Keratinocyte (primary cell): ENCODE results near the gene HPN. TPM values are rescaled to one million over a fixed set of nuclear protein-coding genes. Genes with fewer than 3 reads are reported as not detected.
"Not testable (repeated sequence)": the region's sequence is repeated elsewhere in the genome, so short reads cannot be mapped to it uniquely, and the experiment has no call there.

Experiments
- DNase-seq: peaks from one replicate; pipeline ENCODE4 v3.0.0-alpha.2; 2011; ENCODE audit warnings: low read depth, missing footprints, low spot score
- FAIRE-seq: peaks from 2 replicates; lab custom pipeline; 2011; peaks lifted over from hg19 to GRCh38; lab: Jason Lieb, UNC
- H2AFZ ChIP-seq: 2 replicates; pipeline ENCODE4 v1.6.0; 2012; ENCODE audit warnings: low read length, control low read depth, inconsistent platforms; ENCODE audit not compliant: control insufficient read depth
- H3K27ac ChIP-seq: 2 replicates; pipeline ENCODE4 v1.5.1; 2011; ENCODE audit warnings: low read length; ENCODE audit not compliant: control insufficient read depth, insufficient read depth
- H3K27me3 ChIP-seq: 3 replicates; pipeline ENCODE4 v1.6.0; 2011; ENCODE audit warnings: low read length; ENCODE audit not compliant: control insufficient read depth, insufficient read depth; ENCODE audit errors: extremely low read depth
- H3K36me3 ChIP-seq, 2 experiments: 2 replicates in 1 of 2; 3 replicates in 1 of 2; pipeline ENCODE4 v1.5.1; 2011; ENCODE audit warnings: low read length in 2 of 2, mild to moderate bottlenecking in 1 of 2; ENCODE audit not compliant: control insufficient read depth in 2 of 2, insufficient read depth in 2 of 2; ENCODE audit errors: extremely low read depth in 1 of 2
- H3K4me1 ChIP-seq: 3 replicates; pipeline ENCODE4 v1.5.1; 2011; ENCODE audit warnings: low read length; ENCODE audit not compliant: control insufficient read depth, insufficient read depth; ENCODE audit errors: extremely low read depth
- H3K4me2 ChIP-seq: 3 replicates; pipeline ENCODE4 v1.6.0; 2011; ENCODE audit warnings: low read depth, low read length; ENCODE audit not compliant: control insufficient read depth, insufficient read depth; ENCODE audit errors: extremely low read depth
- H3K4me3 ChIP-seq, 3 experiments: fragments of 200-600 bp in 1 of 3; sonication (generic) in 1 of 3; 2 replicates in 2 of 3; 3 replicates in 1 of 3; pipeline ENCODE4 v1.5.1; 2011 to 2016; ENCODE audit warnings: low read length in 3 of 3, mild to moderate bottlenecking in 3 of 3, control low read depth in 2 of 3, inconsistent platforms in 1 of 3, low read depth in 1 of 3, mixed read lengths in 1 of 3, mixed run types in 1 of 3, moderate library complexity in 1 of 3; ENCODE audit not compliant: control insufficient read depth in 2 of 3, insufficient read depth in 2 of 3; ENCODE audit errors: extremely low read depth in 1 of 3
- H3K79me2 ChIP-seq: 2 replicates; pipeline ENCODE4 v1.6.0; 2012; ENCODE audit warnings: low read length; ENCODE audit not compliant: control insufficient read depth, insufficient read depth
- H3K9ac ChIP-seq: 3 replicates; pipeline ENCODE4 v1.6.0; 2011; ENCODE audit warnings: low read length; ENCODE audit not compliant: control insufficient read depth, insufficient read depth; ENCODE audit errors: extremely low read depth
- H3K9me1 ChIP-seq: 3 replicates; pipeline ENCODE4 v1.6.0; 2011; ENCODE audit warnings: low read length; ENCODE audit not compliant: control insufficient read depth, insufficient read depth; ENCODE audit errors: extremely low read depth
- H3K9me3 ChIP-seq: 2 replicates; pipeline ENCODE4 v1.5.1; 2012; ENCODE audit warnings: low read depth, low read length; ENCODE audit not compliant: control insufficient read depth
- H4K20me1 ChIP-seq: 3 replicates; pipeline ENCODE4 v1.6.0; 2011; ENCODE audit warnings: low read length; ENCODE audit not compliant: control insufficient read depth, insufficient read depth; ENCODE audit errors: extremely low read depth
- EZH2 ChIP-seq: IDR thresholded peaks from one replicate; pipeline ENCODE4 v1.6.1; 2012; ENCODE audit warnings: inconsistent platforms, mild to moderate bottlenecking, low read length, moderate library complexity
- dilution Hi-C: fragments of 300-500 bp; cut with MboI; formaldehyde crosslinking; loops from one replicate; pipeline ENCODE4 v1.7.0; 2020; ENCODE audit warnings: low sequenced_read_pairs; ENCODE audit not compliant: extremely low pct_ligation_motif_present
- polyA plus RNA-seq, 5 experiments: library from polyadenylated mRNA; depleted of rRNA in 3 of 5; stranded (reverse) in 3 of 5; stranded (forward) in 1 of 5; unstranded in 1 of 5; fragments of >200 nt; gene quantifications; 1 replicate in 1 of 5; 2 replicates in 3 of 5; 3 replicates in 1 of 5; pipeline versions ENCODE4 v1.2.1 to v1.2.3, GENCODE V29; 2011 to 2012; ENCODE audit warnings: missing spikeins in 2 of 5, low read depth in 1 of 5, low replicate concordance in 1 of 5
- TF ChIP-seq, protein P1 (sequence below), 3 experiments: IDR thresholded peaks in 1 of 3; conservative IDR thresholded peaks in 1 of 3; optimal IDR thresholded peaks in 1 of 3; 2 replicates in 2 of 3; 3 replicates in 1 of 3; pipeline versions ENCODE3 to v1.5.1; 2011; ENCODE audit warnings: low read length in 3 of 3, mild to moderate bottlenecking in 3 of 3, moderate library complexity in 2 of 3, control low read depth in 1 of 3, inconsistent platforms in 1 of 3; ENCODE audit not compliant: insufficient read depth in 2 of 3; ENCODE audit errors: extremely low read depth in 1 of 3

HPN gene
- polyA plus RNA-seq, 1 donor (not counting 4 experiments of a cell fraction or from before 2014, with no cell fraction given), result not detected

- no peak overlapping the region for H3K9ac ChIP-seq
- no peak for DNase-seq
- H3K36me3 ChIP-seq, result peaks cover 10 to 12% of the 10 kb centered on the region in 2 experiments
- H4K20me1 ChIP-seq, result peaks cover 2% of the 10 kb centered on the region
- H3K9me1 ChIP-seq, result no peaks in the 10 kb centered on the region
- peaks cover 27% of the 10 kb centered on the region for H3K79me2 ChIP-seq
- TF ChIP-seq, protein P1, sequence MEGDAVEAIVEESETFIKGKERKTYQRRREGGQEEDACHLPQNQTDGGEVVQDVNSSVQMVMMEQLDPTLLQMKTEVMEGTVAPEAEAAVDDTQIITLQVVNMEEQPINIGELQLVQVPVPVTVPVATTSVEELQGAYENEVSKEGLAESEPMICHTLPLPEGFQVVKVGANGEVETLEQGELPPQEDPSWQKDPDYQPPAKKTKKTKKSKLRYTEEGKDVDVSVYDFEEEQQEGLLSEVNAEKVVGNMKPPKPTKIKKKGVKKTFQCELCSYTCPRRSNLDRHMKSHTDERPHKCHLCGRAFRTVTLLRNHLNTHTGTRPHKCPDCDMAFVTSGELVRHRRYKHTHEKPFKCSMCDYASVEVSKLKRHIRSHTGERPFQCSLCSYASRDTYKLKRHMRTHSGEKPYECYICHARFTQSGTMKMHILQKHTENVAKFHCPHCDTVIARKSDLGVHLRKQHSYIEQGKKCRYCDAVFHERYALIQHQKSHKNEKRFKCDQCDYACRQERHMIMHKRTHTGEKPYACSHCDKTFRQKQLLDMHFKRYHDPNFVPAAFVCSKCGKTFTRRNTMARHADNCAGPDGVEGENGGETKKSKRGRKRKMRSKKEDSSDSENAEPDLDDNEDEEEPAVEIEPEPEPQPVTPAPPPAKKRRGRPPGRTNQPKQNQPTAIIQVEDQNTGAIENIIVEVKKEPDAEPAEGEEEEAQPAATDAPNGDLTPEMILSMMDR (optimal IDR thresholded peaks at IDR 0.05 in 1 of 3, IDR thresholded peaks at IDR 0.05 in 1 of 3, conservative IDR thresholded peaks at IDR 0.05 in 1 of 3; ENCODE audit: extremely low read depth in 1 of 3, insufficient read depth in 2 of 3, low read length in 3 of 3), result no peak
- H3K4me1 ChIP-seq, result peaks cover 3% of the 10 kb centered on the region
- no peak overlapping the region for H2AFZ ChIP-seq
- no peak for FAIRE-seq
- dilution Hi-C loops, result no loop called here
- no peak overlapping the region for H3K4me2 ChIP-seq
- no peaks in the 10 kb centered on the region for H3K9me3 ChIP-seq
- no peak overlapping the region for H3K27ac ChIP-seq
- no peak overlapping the region for H3K4me3 ChIP-seq
- H3K27me3 ChIP-seq, result no peaks in the 10 kb centered on the region
Measured at GRCh38 chr19:35006342-35006998, 35.1 kb upstream of the HPN start.

DNA sequence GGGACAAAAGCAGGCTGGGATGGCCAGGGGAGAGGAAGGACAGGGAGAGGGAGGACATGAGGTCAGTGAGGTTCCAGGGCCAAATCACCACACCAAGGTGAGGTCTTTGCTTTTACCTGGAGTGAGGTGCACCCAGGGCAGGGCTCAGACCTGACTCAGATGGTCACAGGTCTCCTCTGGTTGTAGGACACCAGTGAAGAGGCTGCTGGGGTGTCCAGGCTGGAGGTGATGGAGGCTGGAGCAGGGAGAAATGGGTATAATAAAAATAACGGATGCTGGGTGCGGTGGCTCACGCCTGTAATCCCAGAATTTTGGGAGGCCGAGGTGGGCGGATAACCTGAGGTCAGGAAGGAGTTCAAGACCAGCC lies 34.5 kb upstream of the HPN start:
- Histone ChIP-seq H3K79me2 (peaks cover 24% of the 10 kb centered on the region), H2AFZ (no peak overlapping the region), H4K20me1 (peaks cover 2% of the 10 kb centered on the region), H3K4me3 (no peak overlapping the region), H3K27me3 (no peaks in the 10 kb centered on the region), H3K9ac (no peak overlapping the region), H3K4me1 (peaks cover 3% of the 10 kb centered on the region), H3K9me1 (no peaks in the 10 kb centered on the region), H3K9me3 (no peaks in the 10 kb centered on the region), H3K36me3 (peaks cover 12 to 17% of the 10 kb centered on the region in 2 experiments), H3K27ac (no peak overlapping the region), H3K4me2 (no peak overlapping the region)
- dilution Hi-C loops, result no loop called here
- FAIRE-seq (no peak), DNase-seq (no peak)
- TF ChIP-seq EZH2, result no peak
- TF ChIP-seq, protein P1 (optimal IDR thresholded peaks at IDR 0.05 in 1 of 3, IDR thresholded peaks at IDR 0.05 in 1 of 3, conservative IDR thresholded peaks at IDR 0.05 in 1 of 3; ENCODE audit: extremely low read depth in 1 of 3, insufficient read depth in 2 of 3, low read length in 3 of 3), result no peak

GRCh38 chr19:35007427-35007826 lies 34.1 kb upstream of the HPN start:
- H3K27ac ChIP-seq, dilution Hi-C loops, H4K20me1 ChIP-seq, DNase-seq, H3K9ac ChIP-seq, H2AFZ ChIP-seq, H3K9me1 ChIP-seq, H3K4me1 ChIP-seq, H3K27me3 ChIP-seq, H3K9me3 ChIP-seq, H3K4me3 ChIP-seq, FAIRE-seq, H3K4me2 ChIP-seq: not testable (repeated sequence)
- Histone ChIP-seq H3K79me2 (peaks cover 22% of the 10 kb centered on the region), H3K36me3 (peaks cover 12 to 22% of the 10 kb centered on the region in 2 experiments)
